8988T (cell line): Measurements from ENCODE around the gene HABP2.

Experiments
- DNase-seq: peaks from one replicate; pipeline ENCODE4 v3.0.0; 2011

The HABP2 gene

GRCh38 chr10:113609704-113610108, 56.9 kb downstream of the HABP2 start:
- DNase-seq = no peak

GRCh38 chr10:113610631-113611601, 58.1 kb downstream of the HABP2 start:
- no peak for DNase-seq

DNA sequence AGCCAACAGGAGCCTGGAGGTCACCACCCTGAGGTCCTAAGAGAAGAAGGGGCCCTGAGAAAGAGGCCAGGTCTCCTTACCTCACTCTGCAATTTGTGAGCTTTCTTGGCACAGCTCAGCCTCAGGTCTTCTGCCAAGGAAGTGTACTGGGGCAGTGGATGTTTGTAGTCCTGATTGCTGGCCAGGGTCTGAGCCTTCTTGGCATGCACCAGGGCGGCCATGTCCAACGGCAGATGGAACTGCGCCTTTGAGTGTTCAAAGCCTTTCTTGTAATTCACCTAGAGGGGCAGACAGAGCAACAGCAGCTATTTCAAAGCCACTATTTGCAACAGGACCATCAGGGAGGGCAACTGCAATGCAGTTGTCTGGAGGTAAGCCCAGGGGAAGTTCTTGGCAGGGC, 59.3 kb downstream of the HABP2 start:
- no peak for DNase-seq

DNA sequence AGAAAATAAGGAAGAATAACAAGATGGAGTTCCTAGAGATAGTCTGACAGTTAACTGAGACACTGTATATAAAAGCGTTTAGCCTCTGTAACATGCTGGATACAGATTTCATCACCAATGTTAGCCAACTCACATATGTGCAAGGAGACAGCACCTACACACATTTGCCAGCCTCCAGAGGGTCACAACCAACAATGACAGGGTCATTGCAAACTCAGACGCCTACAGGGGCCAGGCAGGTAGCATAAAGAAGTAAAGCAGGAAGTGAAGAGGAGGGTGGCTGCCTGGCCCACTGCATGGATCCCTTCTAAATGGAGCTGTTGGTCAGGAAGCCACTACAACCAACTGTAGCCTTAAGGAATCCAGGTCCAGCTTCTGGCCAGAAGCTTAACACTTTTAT, 60.6 kb downstream of the HABP2 start:
- no peak for DNase-seq

DNA sequence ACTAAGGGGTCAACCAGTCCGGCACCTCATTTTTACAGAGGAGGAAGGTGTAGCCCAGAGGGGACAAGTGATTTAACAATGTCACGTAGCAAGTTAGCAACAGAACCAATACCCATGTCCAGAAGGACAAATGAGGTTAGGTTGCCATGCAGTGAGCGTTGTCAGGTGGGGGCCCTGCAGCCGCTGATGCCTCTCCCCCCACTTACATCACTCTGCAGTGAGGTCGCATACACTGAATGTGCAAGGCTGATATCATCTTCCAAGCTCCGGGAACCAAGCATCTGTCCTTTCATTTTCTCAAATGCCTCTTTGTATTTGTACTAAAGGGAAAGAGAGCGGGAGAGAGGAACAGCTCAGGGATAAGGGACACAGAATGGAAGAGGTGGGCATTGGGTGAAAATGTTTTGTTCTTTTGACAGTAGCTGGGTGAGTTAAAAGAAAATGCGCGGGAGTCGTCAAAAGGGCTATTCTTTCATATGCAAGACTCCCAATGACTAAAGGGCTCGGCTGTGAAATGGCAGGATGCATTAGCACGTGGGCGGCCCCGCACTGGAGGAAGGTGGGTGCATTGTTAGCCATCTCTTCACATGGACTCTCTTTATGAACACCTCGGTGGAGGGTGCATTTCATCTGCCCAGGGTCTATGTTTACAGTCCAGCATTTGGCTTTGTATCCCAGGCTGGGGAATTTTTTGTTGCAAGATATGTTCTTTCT, 61.3 kb downstream of the HABP2 start:
- DNase-seq = no peak

DNA sequence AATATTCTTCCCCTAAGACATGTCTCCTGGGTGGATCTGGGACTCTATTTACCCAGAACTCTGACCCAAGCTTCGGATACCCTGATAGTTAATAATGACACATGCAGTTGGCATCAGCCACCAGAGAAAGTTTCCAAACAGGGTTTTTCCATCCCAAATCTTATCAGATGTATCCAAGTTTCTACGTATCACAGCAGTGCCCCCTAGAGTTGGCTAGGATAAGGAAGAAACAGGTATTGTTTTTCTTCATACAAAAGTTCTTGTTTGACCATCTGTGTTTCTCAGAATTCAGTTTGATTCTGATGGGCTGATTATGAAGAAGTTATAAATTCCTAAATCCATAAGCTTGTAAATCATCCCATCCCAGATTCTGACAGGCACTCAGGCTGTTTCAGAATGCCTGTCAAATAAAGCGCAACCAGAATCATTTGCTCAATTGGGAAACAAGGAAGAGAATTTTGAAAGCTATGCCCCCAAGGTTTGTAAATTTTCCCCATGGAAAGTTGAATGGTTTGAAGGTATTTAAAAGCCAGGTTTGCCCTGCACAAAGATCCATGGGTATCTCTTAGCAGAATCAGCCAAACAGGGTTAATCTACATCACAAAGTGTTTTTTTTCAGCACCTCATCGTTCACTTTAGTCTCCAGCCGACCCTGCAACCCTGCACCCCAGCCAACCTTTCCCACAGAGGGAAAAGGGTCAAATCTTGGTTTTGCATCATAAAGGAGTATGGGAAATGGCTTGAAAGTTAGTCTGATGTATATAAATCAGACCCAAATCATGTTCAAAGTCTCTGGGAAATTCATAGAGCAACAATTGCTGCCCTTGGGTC, 63.6 kb downstream of the HABP2 start:
- DNase-seq = peak; percentile 21

- no peak for DNase-seq
Measured at GRCh38 chr10:113617086-113617485, 64.2 kb downstream of the HABP2 start.

DNA sequence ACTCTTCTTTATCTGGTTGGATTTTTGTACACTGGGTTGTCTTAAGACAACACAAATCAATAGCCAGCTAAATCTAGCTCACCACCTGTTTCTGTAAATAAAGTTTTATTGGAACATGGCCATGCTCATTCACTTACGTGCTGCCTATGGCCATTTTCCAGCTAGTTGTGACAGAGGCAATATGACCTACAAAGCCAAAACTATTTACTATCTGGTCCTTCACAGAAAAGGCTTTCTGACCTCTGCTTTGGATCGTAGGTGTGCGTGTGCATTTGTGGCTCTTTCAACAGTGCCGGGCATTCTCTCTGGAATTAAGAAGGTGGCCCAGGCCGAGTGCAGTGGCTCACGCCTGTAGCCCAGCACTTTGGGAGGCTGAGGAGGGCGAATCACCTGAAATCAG, 65.5 kb downstream of the HABP2 start:
- DNase-seq = no peak

- DNase-seq = no peak
Measured at GRCh38 chr10:113619401-113619800, 66.5 kb downstream of the HABP2 start.

DNA sequence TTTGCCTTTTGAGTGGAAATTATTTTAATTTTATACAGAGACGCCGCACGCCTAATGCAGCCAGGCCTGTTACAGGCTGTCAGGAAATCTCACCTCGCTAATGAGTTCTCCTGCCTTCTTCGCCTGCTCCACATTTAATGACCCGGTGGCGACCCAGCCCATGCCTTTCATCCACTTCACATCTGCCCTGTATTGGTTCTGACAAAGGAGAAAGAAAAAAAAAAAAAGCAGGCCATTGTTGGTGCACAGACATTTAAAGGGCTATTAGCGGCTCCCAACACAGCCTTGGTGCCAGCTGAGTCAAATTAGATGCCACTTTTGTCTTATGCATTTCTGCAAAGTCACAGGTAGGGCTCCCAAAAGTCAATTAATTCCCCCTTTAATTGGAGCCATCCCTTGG, 67.7 kb downstream of the HABP2 start:
- no peak for DNase-seq

- no peak for DNase-seq
Measured at GRCh38 chr10:113620936-113621335, 68.1 kb downstream of the HABP2 start.

DNA sequence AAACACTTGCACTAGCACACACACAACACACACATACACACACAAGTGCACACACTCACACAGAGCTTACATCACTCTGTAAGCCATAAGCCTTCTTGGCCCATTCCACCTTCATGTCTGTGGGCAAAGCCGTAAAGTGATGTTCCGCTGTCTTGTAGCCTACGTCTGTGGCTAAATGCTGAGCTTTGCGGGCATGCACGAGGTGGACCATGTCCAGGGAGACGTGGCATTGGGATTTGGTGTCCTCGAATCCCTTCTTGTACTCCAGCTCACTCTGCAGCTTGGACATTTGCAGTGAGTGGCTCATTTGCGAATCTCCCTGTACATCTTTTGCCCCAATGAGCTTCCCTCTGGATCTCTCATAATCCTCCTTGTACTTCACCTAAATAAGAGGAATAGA, 68.9 kb downstream of the HABP2 start:
- DNase-seq = no peak

GRCh38 chr10:113622831-113623230, 70.0 kb downstream of the HABP2 start:
- no peak for DNase-seq

GRCh38 chr10:113625461-113626186, 72.8 kb downstream of the HABP2 start:
- DNase-seq = no peak

DNA sequence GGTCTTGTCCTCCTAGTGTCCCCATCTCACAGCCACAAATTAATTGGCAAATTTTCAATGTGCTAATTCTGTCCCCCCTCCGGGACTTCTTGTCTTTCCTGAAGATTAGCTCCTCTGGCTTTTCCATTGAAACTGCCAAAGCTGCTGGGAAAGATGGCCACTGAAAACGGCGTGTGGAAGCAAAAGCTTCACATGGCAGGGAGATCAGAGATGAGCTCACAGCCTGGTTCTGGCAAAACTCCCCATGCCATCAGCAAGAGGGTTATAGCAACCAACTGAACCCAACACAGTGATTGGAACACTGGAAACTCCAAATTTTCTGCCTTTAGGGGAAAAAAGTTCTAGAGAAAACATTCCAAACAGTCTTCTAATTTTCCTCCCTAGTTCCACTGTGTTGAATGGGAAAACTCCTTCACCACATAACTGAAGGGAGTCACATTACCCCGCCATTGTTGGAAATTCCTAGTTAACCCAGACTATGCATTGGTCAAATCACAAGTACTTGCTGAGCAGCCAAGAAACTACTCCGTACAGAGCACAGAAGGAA, 74.0 kb downstream of the HABP2 start:
- no peak for DNase-seq

DNA sequence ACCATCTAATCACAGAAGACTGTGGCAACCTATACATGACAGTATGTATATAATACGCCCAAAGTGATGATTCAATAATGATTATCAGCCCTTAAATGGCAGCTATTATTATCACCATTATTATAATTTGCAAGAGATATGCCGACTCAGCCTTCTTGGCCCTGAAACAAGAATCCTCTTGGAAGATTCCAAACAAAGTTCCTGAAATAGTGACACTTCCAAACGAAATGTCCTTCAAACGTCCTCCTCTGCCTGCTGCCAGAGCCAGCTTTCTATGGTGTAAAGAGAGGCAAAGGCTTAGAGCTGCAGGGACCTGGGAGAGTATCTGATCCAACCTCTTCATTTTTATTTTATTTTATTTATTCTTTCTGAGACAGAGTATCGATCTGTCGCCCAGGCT, 75.0 kb downstream of the HABP2 start:
- DNase-seq = no peak

- no peak for DNase-seq
Measured at GRCh38 chr10:113628607-113629153, 75.8 kb downstream of the HABP2 start.

DNA sequence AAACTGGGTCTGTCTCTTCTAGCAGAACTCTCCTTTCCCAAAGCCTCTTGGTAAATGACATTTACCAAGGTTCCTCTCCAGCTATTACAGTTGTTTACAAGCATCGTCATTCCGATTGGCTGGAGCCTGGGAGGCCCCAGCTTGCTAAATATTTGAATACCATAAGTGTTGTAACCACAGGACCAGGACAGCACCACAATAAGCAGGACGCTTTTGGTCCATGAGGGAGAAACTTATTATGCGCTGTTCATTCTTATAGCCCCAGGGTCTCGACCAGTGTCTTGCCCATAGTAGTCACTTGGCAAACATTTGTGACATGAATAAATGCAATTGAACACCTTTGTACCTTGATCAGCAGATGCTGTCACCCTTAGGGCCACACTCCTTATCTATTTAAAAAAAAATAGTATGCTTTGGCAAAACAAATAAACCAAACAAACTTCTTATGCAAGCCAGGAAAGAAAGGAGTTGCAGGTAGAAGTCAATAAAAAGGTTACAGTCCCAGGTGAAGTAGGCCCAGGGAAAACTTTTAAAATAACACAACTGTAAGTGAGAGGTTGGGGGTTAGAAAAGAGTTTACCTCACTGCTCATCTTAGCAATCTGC, 78.2 kb downstream of the HABP2 start:
- no peak for DNase-seq

- no peak for DNase-seq
Measured at GRCh38 chr10:113631684-113632367, 79.0 kb downstream of the HABP2 start.
